GM23338 (cell line): ENCODE measurements around the gene MPV17. TPM values are rescaled to one million over a fixed set of nuclear protein-coding genes. Genes with fewer than 3 reads are reported as not detected.

Experiments
- ATAC-seq: fragments of 200-7000 bp; cut with Tn5 transposase; 3 replicates; pipeline ENCODE4 v1.9.1; 2020
- DNase-seq: peaks from one replicate; pipeline ENCODE4 v3.0.0-alpha.2; 2015; ENCODE audit warnings: low spot score
- H2AFZ ChIP-seq: fragments of 200-600 bp; sonication (generic); 2 replicates; pipeline ENCODE4 v1.8.0; 2016; ENCODE audit warnings: antibody characterized with exemption, mild to moderate bottlenecking, moderate library complexity
- H3F3A ChIP-seq: fragments of 200-600 bp; sonication (generic); replicated peaks from 2 replicates; pipeline ENCODE4 v1.8.0; 2017; ENCODE audit warnings: antibody characterized with exemption, mixed run types, low read depth
- H3K27ac ChIP-seq: fragments of 200-600 bp; sonication (generic); 2 replicates; pipeline ENCODE4 v1.6.1; 2016; ENCODE audit warnings: low read depth
- H3K27me3 ChIP-seq: fragments of 200-600 bp; sonication (generic); 2 replicates; pipeline ENCODE4 v1.8.0; 2016; ENCODE audit warnings: mild to moderate bottlenecking, mixed run types, moderate library complexity; ENCODE audit not compliant: insufficient read depth
- H3K36me3 ChIP-seq: fragments of 200-600 bp; sonication (generic); 2 replicates; pipeline ENCODE4 v1.8.0; 2016; ENCODE audit warnings: mild to moderate bottlenecking; ENCODE audit not compliant: insufficient read depth
- H3K4me1 ChIP-seq: fragments of 200-600 bp; sonication (generic); 2 replicates; pipeline ENCODE4 v1.8.0; 2016; ENCODE audit warnings: mild to moderate bottlenecking, moderate library complexity; ENCODE audit not compliant: insufficient read depth
- H3K4me2 ChIP-seq: fragments of 200-600 bp; sonication (generic); 2 replicates; pipeline ENCODE4 v1.7.1; 2017; ENCODE audit warnings: mixed run types
- H3K4me3 ChIP-seq: fragments of 200-600 bp; sonication (generic); 2 replicates; pipeline ENCODE4 v1.6.1; 2016; ENCODE audit warnings: mixed run types
- H3K79me2 ChIP-seq: fragments of 200-600 bp; sonication (generic); replicated peaks from 2 replicates; pipeline ENCODE4 v1.8.0; 2017; ENCODE audit warnings: mild to moderate bottlenecking; ENCODE audit not compliant: insufficient read depth
- H3K9me2 ChIP-seq: fragments of 200-600 bp; sonication (generic); 2 replicates; pipeline ENCODE4 v1.8.0; 2017; ENCODE audit not compliant: insufficient read depth
- H4K20me1 ChIP-seq: fragments of 200-600 bp; sonication (generic); replicated peaks from 2 replicates; pipeline ENCODE4 v1.8.0; 2017; ENCODE audit warnings: mild to moderate bottlenecking; ENCODE audit not compliant: insufficient read depth
- H3K27ac Mint-ChIP-seq: 2 replicates; pipeline ENCODE4 v1.8.0; 2020; ENCODE audit warnings: inconsistent platforms, mild to moderate bottlenecking, moderate library complexity, mixed read lengths
- H3K27me3 Mint-ChIP-seq: 3 replicates; pipeline ENCODE4 v1.8.0; 2022; ENCODE audit warnings: low read depth, mild to moderate bottlenecking, moderate library complexity, mixed read lengths, inconsistent platforms; ENCODE audit not compliant: insufficient read depth, poor library complexity
- H3K36me3 Mint-ChIP-seq: 3 replicates; pipeline ENCODE4 v1.8.0; 2021; ENCODE audit warnings: low read depth, mild to moderate bottlenecking, inconsistent platforms, moderate library complexity, mixed read lengths
- H3K4me1 Mint-ChIP-seq: 3 replicates; pipeline ENCODE4 v1.8.0; 2020; ENCODE audit warnings: mild to moderate bottlenecking, inconsistent platforms, mixed read lengths
- H3K4me3 Mint-ChIP-seq: 3 replicates; pipeline ENCODE4 v1.8.0; 2021; ENCODE audit warnings: moderate library complexity, mild to moderate bottlenecking, inconsistent platforms, mixed read lengths
- H3K9me3 Mint-ChIP-seq: 3 replicates; pipeline ENCODE4 v1.8.0; 2020; ENCODE audit warnings: moderate library complexity, mild to moderate bottlenecking, inconsistent platforms, mixed read lengths
- CREB1 ChIP-seq: fragments of 250-450 bp; sonication (Bioruptor Pico); IDR thresholded peaks from 2 replicates; pipeline ENCODE4 v1.5.0; 2020; ENCODE audit warnings: low read depth, mild to moderate bottlenecking, moderate library complexity
- JUNB ChIP-seq: IDR thresholded peaks from one replicate; pipeline ENCODE4 v1.6.1; 2016; ENCODE audit warnings: antibody characterized with exemption; ENCODE audit not compliant: unreplicated experiment
- NANOG ChIP-seq: IDR thresholded peaks from 2 replicates; pipeline ENCODE4 v1.6.1; 2016; ENCODE audit warnings: antibody characterized with exemption, borderline replicate concordance
- POLR2AphosphoS5 ChIP-seq: IDR thresholded peaks from 2 replicates; pipeline ENCODE4 v1.6.1; 2016; ENCODE audit warnings: antibody characterized with exemption, low read depth
- ZNF331 ChIP-seq: fragments of 250-450 bp; sonication (Bioruptor Pico); IDR thresholded peaks from 2 replicates; pipeline ENCODE4 v1.5.0; 2020; ENCODE audit warnings: low read depth, mild to moderate bottlenecking, moderate library complexity
- polyA plus RNA-seq: library from polyadenylated mRNA; unstranded; fragments of >200 nt; fragmentation: Nextera tagmentation; extraction: Ambion mirVana; gene quantifications from 2 replicates; pipeline ENCODE4 v1.2.1, GENCODE V29; 2016
- total RNA-seq: library from RNA; depleted of rRNA; stranded (reverse); fragments of >200 nt; shearing (Covaris generic); gene quantifications from 2 replicates; pipeline ENCODE4 v1.2.3, GENCODE V29; 2014
- TF ChIP-seq, protein P1 (sequence below): fragments of 250-450 bp; sonication (Bioruptor Pico); IDR thresholded peaks from 2 replicates; pipeline ENCODE4 v1.5.0; 2020; ENCODE audit warnings: mild to moderate bottlenecking, moderate library complexity
- TF ChIP-seq, protein P2 (sequence below): IDR thresholded peaks from one replicate; pipeline ENCODE4 v1.6.1; 2018; ENCODE audit warnings: antibody characterized with exemption; ENCODE audit not compliant: unreplicated experiment
- TF ChIP-seq, protein P3 (sequence below): IDR thresholded peaks from 2 replicates; pipeline ENCODE4 v1.6.1; 2016; ENCODE audit warnings: antibody characterized with exemption
- TF ChIP-seq, protein P4 (sequence below), 2 experiments: fragments of 200-600 bp in 1 of 2; sonication (generic) in 1 of 2; conservative IDR thresholded peaks; 2 replicates each; pipeline versions ENCODE4 v1.5.1 to v1.6.1; 2016 to 2017; ENCODE audit warnings: antibody characterized with exemption in 2 of 2, low read depth in 2 of 2, mild to moderate bottlenecking in 2 of 2, moderate library complexity in 1 of 2

Gene MPV17
- total and polyA plus RNA-seq, 2 experiments from 2014 or later: 52.5 to 94.2 TPM

DNA sequence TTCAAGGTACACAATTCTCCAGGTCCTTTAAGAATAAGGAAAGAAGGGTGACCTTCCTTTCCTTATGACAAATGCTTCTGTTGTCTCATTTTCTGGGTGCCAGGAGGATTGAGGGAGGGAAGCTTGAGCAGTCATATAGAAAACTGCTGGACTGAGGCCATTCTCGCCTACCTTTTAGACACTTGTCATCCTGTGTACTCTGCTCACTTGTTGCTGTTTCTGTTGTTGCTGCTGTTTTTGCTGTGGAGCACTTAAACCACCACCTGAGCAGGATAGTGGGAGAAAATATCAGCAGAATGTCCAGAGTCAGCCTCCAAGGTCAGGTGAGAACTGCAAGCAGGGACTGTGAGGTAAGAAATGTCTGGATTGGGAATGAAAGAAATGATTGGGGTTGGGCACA is 44.9 kb downstream of the MPV17 start:
- Mint-ChIP-seq H3K27ac (no peak overlapping the region), H3K4me3 (no peak overlapping the region), H3K27me3 (peaks cover 19% of the 10 kb centered on the region), H3K9me3 (no peaks in the 10 kb centered on the region), H3K4me1 (peaks cover 28% of the 10 kb centered on the region), H3K36me3 (no peaks in the 10 kb centered on the region; the same call in 2 of the 3 replicates)
- Histone ChIP-seq H3K36me3 (no peaks in the 10 kb centered on the region), H3K4me3 (no peak overlapping the region), H3K4me1 (peaks cover 15% of the 10 kb centered on the region), H3F3A (peaks cover 7% of the 10 kb centered on the region), H2AFZ (no peak overlapping the region; the same call in 1 of the 2 replicates), H3K9me2 (no peaks in the 10 kb centered on the region), H3K79me2 (no peaks in the 10 kb centered on the region), H3K4me2 (no peak overlapping the region), H3K27ac (no peak overlapping the region), H3K27me3 (no peaks in the 10 kb centered on the region), H4K20me1 (no peaks in the 10 kb centered on the region)
- no peak for TF ChIP-seq ZNF331 (CRISPR knock-in tag)
- TF ChIP-seq, protein P1, sequence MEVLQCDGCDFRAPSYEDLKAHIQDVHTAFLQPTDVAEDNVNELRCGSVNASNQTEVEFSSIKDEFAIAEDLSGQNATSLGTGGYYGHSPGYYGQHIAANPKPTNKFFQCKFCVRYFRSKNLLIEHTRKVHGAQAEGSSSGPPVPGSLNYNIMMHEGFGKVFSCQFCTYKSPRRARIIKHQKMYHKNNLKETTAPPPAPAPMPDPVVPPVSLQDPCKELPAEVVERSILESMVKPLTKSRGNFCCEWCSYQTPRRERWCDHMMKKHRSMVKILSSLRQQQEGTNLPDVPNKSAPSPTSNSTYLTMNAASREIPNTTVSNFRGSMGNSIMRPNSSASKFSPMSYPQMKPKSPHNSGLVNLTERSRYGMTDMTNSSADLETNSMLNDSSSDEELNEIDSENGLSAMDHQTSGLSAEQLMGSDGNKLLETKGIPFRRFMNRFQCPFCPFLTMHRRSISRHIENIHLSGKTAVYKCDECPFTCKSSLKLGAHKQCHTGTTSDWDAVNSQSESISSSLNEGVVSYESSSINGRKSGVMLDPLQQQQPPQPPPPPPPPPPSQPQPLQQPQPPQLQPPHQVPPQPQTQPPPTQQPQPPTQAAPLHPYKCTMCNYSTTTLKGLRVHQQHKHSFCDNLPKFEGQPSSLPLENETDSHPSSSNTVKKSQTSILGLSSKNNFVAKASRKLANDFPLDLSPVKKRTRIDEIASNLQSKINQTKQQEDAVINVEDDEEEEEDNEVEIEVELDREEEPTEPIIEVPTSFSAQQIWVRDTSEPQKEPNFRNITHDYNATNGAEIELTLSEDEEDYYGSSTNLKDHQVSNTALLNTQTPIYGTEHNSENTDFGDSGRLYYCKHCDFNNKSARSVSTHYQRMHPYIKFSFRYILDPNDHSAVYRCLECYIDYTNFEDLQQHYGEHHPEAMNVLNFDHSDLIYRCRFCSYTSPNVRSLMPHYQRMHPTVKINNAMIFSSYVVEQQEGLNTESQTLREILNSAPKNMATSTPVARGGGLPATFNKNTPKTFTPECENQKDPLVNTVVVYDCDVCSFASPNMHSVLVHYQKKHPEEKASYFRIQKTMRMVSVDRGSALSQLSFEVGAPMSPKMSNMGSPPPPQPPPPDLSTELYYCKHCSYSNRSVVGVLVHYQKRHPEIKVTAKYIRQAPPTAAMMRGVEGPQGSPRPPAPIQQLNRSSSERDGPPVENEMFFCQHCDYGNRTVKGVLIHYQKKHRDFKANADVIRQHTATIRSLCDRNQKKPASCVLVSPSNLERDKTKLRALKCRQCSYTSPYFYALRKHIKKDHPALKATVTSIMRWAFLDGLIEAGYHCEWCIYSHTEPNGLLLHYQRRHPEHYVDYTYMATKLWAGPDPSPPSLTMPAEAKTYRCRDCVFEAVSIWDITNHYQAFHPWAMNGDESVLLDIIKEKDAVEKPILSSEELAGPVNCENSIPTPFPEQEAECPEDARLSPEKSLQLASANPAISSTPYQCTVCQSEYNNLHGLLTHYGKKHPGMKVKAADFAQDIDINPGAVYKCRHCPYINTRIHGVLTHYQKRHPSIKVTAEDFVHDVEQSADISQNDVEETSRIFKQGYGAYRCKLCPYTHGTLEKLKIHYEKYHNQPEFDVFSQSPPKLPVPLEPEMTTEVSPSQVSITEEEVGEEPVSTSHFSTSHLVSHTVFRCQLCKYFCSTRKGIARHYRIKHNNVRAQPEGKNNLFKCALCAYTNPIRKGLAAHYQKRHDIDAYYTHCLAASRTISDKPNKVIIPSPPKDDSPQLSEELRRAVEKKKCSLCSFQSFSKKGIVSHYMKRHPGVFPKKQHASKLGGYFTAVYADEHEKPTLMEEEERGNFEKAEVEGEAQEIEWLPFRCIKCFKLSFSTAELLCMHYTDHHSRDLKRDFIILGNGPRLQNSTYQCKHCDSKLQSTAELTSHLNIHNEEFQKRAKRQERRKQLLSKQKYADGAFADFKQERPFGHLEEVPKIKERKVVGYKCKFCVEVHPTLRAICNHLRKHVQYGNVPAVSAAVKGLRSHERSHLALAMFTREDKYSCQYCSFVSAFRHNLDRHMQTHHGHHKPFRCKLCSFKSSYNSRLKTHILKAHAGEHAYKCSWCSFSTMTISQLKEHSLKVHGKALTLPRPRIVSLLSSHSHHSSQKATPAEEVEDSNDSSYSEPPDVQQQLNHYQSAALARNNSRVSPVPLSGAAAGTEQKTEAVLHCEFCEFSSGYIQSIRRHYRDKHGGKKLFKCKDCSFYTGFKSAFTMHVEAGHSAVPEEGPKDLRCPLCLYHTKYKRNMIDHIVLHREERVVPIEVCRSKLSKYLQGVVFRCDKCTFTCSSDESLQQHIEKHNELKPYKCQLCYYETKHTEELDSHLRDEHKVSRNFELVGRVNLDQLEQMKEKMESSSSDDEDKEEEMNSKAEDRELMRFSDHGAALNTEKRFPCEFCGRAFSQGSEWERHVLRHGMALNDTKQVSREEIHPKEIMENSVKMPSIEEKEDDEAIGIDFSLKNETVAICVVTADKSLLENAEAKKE: no peak
- TF ChIP-seq, protein P2, sequence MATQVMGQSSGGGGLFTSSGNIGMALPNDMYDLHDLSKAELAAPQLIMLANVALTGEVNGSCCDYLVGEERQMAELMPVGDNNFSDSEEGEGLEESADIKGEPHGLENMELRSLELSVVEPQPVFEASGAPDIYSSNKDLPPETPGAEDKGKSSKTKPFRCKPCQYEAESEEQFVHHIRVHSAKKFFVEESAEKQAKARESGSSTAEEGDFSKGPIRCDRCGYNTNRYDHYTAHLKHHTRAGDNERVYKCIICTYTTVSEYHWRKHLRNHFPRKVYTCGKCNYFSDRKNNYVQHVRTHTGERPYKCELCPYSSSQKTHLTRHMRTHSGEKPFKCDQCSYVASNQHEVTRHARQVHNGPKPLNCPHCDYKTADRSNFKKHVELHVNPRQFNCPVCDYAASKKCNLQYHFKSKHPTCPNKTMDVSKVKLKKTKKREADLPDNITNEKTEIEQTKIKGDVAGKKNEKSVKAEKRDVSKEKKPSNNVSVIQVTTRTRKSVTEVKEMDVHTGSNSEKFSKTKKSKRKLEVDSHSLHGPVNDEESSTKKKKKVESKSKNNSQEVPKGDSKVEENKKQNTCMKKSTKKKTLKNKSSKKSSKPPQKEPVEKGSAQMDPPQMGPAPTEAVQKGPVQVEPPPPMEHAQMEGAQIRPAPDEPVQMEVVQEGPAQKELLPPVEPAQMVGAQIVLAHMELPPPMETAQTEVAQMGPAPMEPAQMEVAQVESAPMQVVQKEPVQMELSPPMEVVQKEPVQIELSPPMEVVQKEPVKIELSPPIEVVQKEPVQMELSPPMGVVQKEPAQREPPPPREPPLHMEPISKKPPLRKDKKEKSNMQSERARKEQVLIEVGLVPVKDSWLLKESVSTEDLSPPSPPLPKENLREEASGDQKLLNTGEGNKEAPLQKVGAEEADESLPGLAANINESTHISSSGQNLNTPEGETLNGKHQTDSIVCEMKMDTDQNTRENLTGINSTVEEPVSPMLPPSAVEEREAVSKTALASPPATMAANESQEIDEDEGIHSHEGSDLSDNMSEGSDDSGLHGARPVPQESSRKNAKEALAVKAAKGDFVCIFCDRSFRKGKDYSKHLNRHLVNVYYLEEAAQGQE: no peak
- TF ChIP-seq, protein P3, sequence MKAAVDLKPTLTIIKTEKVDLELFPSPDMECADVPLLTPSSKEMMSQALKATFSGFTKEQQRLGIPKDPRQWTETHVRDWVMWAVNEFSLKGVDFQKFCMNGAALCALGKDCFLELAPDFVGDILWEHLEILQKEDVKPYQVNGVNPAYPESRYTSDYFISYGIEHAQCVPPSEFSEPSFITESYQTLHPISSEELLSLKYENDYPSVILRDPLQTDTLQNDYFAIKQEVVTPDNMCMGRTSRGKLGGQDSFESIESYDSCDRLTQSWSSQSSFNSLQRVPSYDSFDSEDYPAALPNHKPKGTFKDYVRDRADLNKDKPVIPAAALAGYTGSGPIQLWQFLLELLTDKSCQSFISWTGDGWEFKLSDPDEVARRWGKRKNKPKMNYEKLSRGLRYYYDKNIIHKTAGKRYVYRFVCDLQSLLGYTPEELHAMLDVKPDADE: no peak
- TF ChIP-seq CREB1 (CRISPR knock-in tag): no peak
- TF ChIP-seq POLR2AphosphoS5: no peak
- TF ChIP-seq, protein P4, sequence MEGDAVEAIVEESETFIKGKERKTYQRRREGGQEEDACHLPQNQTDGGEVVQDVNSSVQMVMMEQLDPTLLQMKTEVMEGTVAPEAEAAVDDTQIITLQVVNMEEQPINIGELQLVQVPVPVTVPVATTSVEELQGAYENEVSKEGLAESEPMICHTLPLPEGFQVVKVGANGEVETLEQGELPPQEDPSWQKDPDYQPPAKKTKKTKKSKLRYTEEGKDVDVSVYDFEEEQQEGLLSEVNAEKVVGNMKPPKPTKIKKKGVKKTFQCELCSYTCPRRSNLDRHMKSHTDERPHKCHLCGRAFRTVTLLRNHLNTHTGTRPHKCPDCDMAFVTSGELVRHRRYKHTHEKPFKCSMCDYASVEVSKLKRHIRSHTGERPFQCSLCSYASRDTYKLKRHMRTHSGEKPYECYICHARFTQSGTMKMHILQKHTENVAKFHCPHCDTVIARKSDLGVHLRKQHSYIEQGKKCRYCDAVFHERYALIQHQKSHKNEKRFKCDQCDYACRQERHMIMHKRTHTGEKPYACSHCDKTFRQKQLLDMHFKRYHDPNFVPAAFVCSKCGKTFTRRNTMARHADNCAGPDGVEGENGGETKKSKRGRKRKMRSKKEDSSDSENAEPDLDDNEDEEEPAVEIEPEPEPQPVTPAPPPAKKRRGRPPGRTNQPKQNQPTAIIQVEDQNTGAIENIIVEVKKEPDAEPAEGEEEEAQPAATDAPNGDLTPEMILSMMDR (conservative IDR thresholded peaks at IDR 0.05; ENCODE audit: low read depth in 2 of 2): no peak
- no peak for TF ChIP-seq JUNB
- no peak for TF ChIP-seq NANOG
- ATAC-seq: no peak
- DNase-seq: no peak
